Fibroblast of pulmonary artery (primary cell): Measurements from ENCODE around the gene ARHGAP42.
A peak's percentile ranks its signal among the peaks of the same experiment; 100 is the strongest.

Source experiments
- DNase-seq: peaks from one replicate; pipeline ENCODE4 v3.0.0-alpha.2; 2010; ENCODE audit warnings: low read depth
- H3K4me3 ChIP-seq: replicated peaks from 2 replicates; pipeline ENCODE4 v1.5.1; 2011; ENCODE audit warnings: low read depth, mild to moderate bottlenecking, control low read depth, low read length, moderate library complexity
- CTCF ChIP-seq: IDR thresholded peaks from 2 replicates; pipeline ENCODE4 v1.5.1; 2011; ENCODE audit warnings: mild to moderate bottlenecking, control low read depth, low read length, inconsistent platforms; ENCODE audit errors: missing control alignments

ARHGAP42 gene

GRCh38 chr11:100851147-100851546, 164.1 kb downstream of the ARHGAP42 start:
- peak; percentile 42 for DNase-seq
- TF ChIP-seq CTCF = no peak

GRCh38 chr11:100851584-100852152, 164.6 kb downstream of the ARHGAP42 start:
- DNase-seq = no peak
- no peak overlapping the region for H3K4me3 ChIP-seq
- no peak for TF ChIP-seq CTCF

More at GRCh38 chr11:100851147-100851546, 164.1 kb downstream of the ARHGAP42 start:
- no peak overlapping the region for H3K4me3 ChIP-seq

DNA sequence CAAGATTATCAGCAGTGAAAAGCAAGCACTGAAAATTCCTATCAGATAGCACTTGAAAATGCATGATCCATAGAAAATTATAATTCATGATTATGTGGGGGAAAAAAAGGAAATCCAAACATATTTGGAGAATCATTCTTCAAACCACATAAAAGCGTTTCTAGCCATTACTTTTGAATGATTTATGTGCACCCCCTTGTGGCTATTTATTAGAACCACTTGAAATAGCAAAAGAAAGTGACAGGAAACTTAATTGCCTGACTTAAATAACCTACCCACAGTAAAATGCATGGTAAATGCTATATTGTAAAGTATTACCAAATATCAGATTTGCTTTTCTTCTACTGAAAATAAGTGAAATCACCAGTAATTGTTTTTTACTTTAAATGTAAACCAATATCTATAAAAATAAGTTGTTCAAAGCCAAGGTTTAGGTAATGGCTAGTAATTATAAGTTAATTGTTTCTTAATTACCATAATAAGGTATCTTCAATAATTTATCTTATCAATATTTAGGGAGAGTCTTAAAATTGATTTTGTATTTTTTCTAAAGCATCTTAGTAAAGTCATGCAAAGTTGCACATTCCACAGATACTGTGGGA, 168.5 kb downstream of the ARHGAP42 start:
- H3K4me3 ChIP-seq = no peak overlapping the region
- peak; percentile 59 for TF ChIP-seq CTCF
- DNase-seq = peak; percentile 81

DNA sequence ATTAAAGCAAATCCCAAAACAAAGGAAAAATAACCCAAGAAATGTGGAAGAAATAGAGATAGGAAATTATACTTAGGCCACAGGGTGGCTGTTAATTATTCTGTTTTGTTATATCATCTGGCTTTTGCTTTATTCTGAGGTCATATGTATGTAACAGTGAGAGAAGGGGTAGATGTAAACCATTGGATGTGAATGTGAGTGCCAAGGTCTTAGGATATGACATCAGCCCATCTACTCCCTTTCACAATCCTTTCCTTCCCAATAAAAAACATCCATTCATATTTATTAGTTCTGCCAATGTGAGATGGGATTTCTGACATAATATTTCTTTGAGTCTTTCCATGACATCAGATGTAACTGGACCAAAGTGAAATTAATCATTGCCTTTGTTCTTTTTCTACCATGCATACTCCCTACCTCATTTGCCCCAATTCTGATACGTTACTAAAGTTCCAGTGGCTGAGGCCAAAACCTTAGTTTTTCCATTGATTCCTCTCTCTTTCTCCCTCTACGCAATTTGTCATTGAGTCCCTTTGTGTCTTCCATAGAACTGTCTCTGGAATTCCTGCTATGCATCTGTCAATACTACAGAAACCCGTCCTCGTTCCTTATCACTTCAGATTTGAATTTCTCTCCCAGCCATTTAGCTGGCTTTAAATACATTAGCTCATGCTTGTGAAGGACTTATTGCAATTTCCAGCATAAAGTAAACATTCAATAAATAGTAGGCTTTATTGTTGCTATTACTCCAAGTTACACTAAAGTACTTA, 170.3 kb downstream of the ARHGAP42 start:
- H3K4me3 ChIP-seq = no peak overlapping the region
- DNase-seq = peak; percentile 40

DNA sequence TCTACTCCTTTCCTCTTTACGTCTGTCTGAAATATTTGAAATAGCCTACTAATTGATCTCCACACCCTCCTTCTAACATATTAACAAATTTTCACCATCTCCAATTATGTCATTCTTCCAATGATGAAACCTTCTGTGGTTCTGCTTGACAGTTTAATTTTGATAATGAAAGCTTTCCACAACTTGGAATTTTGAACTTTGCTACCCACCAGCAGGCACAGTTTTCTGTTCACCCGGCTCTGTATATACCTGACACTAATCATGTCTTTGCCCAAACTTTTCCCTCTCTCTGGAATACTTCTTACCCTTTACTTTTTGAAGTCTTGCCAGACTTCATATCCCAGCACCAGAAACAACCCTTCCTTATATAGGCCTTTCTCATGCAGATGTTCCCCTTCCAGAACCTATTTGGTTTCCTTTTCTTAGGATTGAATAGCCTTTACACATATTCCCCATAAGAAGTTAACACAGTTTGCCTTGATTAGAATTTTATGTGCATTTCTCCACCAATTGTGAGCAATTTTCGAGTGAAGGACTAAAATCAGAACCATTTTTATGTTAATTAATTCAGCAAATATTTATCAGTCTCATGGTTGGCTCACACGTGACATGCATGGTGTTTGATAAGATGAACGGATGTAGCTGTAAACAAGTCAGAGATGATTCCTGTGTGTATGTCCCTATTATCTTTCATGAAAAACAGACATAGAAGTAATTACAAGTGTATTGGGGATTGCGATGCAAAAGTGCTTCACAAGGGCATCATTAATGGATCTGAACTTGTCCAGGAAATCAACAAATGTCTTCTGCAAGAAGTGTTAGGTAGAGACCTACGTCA, 173.4 kb downstream of the ARHGAP42 start:
- DNase-seq = no peak
- no peak for TF ChIP-seq CTCF
- no peak overlapping the region for H3K4me3 ChIP-seq

More for the DNA sequence above, 170.3 kb downstream of the ARHGAP42 start:
- no peak for TF ChIP-seq CTCF

GRCh38 chr11:100861212-100861611, 174.1 kb downstream of the ARHGAP42 start:
- no peak for TF ChIP-seq CTCF
- no peak for DNase-seq
- no peak overlapping the region for H3K4me3 ChIP-seq
